Measurements from ENCODE around the gene KY.

DNA sequence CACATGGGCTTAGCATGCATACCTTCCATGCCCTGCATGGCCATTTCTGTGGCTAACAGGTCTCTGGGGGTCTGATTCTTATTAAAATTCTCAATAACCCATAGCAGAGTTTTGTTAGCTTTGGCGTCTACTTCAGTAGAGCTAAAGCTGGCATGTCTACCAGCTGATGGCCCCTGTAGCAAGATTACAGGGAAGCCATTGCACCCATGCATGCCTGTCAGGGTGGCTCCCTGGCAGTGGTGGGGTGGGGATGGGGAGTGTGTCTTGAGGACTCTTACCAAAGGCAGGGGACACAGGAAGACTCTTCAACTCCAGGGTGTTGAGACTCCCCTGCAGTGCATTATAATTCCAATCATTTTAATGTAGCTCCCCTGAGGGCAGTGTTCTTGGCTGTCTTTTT, 4.7 kb downstream of the KY start:
- TF ChIP-seq POLR2AphosphoS5 (IDR thresholded peaks at IDR 0.05) (no peak), POLR2A (IDR thresholded peaks at IDR 0.05) (no peak)
- TF ChIP-seq, protein P1, sequence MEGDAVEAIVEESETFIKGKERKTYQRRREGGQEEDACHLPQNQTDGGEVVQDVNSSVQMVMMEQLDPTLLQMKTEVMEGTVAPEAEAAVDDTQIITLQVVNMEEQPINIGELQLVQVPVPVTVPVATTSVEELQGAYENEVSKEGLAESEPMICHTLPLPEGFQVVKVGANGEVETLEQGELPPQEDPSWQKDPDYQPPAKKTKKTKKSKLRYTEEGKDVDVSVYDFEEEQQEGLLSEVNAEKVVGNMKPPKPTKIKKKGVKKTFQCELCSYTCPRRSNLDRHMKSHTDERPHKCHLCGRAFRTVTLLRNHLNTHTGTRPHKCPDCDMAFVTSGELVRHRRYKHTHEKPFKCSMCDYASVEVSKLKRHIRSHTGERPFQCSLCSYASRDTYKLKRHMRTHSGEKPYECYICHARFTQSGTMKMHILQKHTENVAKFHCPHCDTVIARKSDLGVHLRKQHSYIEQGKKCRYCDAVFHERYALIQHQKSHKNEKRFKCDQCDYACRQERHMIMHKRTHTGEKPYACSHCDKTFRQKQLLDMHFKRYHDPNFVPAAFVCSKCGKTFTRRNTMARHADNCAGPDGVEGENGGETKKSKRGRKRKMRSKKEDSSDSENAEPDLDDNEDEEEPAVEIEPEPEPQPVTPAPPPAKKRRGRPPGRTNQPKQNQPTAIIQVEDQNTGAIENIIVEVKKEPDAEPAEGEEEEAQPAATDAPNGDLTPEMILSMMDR (IDR thresholded peaks at IDR 0.05), result no peak

All from breast epithelium (tissue), 3 donors.